ENCODE data around the gene ARL15.

ARL15 gene

GRCh38 chr5:54263447-54263846 is 46.9 kb downstream of the ARL15 start:
- H3K27me3 ChIP-seq = no peaks in the 10 kb centered on the region
- no peak overlapping the region for H3K4me3 ChIP-seq (ENCODE audit: low read depth in 1 of 2, low read length in 1 of 2)
- TF ChIP-seq, protein P1, sequence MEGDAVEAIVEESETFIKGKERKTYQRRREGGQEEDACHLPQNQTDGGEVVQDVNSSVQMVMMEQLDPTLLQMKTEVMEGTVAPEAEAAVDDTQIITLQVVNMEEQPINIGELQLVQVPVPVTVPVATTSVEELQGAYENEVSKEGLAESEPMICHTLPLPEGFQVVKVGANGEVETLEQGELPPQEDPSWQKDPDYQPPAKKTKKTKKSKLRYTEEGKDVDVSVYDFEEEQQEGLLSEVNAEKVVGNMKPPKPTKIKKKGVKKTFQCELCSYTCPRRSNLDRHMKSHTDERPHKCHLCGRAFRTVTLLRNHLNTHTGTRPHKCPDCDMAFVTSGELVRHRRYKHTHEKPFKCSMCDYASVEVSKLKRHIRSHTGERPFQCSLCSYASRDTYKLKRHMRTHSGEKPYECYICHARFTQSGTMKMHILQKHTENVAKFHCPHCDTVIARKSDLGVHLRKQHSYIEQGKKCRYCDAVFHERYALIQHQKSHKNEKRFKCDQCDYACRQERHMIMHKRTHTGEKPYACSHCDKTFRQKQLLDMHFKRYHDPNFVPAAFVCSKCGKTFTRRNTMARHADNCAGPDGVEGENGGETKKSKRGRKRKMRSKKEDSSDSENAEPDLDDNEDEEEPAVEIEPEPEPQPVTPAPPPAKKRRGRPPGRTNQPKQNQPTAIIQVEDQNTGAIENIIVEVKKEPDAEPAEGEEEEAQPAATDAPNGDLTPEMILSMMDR (IDR thresholded peaks at IDR 0.05) = no peak
- H3K36me3 ChIP-seq = no peaks in the 10 kb centered on the region
- H3K9me3 ChIP-seq = no peaks in the 10 kb centered on the region
- no peak overlapping the region for H3K27ac ChIP-seq
- no peaks in the 10 kb centered on the region for H3K4me1 ChIP-seq (ENCODE audit: control insufficient read depth in 1 of 2, insufficient read depth in 1 of 2, low read depth in 1 of 2, low read length in 1 of 2)

GRCh38 chr5:54261596-54261995 is 48.8 kb downstream of the ARL15 start:
- Histone ChIP-seq H3K4me1 (ENCODE audit: control insufficient read depth in 1 of 2, insufficient read depth in 1 of 2, low read depth in 1 of 2, low read length in 1 of 2) (no peaks in the 10 kb centered on the region), H3K9me3 (no peaks in the 10 kb centered on the region), H3K4me3 (ENCODE audit: low read depth in 1 of 2, low read length in 1 of 2) (no peak overlapping the region), H3K27me3 (no peaks in the 10 kb centered on the region), H3K27ac (no peak overlapping the region), H3K36me3 (no peaks in the 10 kb centered on the region)
- TF ChIP-seq, protein P1 (IDR thresholded peaks at IDR 0.05) = no peak

DNA sequence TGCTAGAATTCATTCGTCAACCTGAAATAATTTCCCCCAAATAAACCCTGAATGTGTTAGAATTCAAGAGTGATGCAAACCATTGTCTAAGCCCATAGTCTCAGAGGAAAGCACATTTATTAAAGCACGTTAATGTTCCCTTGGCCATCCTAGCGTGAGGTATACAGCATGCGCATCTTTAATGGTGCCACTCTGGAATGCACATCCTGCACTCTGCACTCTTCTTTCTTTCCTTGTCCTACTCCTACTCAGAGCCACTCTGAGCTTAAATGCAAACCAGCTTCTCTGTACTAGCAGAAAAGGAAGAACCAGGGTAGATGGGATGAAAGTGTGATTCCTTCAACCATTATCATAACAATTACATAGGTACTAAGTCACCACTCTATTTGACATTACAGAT is 50.4 kb downstream of the ARL15 start:
- Histone ChIP-seq H3K36me3 (no peaks in the 10 kb centered on the region), H3K4me1 (ENCODE audit: control insufficient read depth in 1 of 2, insufficient read depth in 1 of 2, low read depth in 1 of 2, low read length in 1 of 2) (no peaks in the 10 kb centered on the region), H3K9me3 (no peaks in the 10 kb centered on the region), H3K4me3 (ENCODE audit: low read depth in 1 of 2, low read length in 1 of 2) (no peak overlapping the region), H3K27ac (no peak overlapping the region), H3K27me3 (no peaks in the 10 kb centered on the region)
- TF ChIP-seq, protein P1 (IDR thresholded peaks at IDR 0.05) = no peak

GRCh38 chr5:54259090-54259489 is 51.3 kb downstream of the ARL15 start:
- TF ChIP-seq, protein P1 (IDR thresholded peaks at IDR 0.05) = no peak

DNA sequence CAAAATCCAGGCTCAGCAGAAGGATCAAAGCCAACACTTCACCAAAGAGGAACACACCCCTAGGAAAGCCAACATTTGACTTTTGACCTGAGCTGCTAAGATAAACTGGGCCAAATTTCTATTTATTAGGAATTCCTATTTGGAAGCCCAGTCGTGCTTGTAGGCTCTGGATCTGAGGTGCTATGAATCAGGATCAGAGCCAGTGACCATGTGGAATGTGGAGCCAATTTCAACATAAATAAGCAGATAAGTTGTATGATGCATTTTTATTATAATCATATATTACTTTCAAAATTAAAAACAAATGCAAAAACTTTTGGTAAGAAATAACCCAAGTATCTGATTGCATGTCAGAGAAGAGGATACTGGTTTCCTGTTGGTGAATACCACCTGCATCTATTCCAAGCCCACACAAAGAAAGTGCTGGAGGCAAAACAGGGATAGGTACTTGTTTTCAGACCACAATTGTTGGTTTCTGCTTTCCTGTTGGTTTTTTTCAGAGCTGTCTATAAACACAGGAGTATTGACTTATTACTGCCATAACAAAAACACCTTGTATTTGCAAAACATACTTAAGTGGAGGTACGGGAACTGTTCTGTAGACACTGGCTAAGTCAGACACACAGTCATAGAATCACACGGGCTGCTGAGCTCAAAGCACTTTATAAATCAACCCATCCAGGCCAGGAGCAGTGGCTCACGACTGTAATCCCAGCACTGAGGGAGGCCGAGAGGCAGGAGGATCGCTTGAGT is 52.8 kb downstream of the ARL15 start:
- Histone ChIP-seq H3K4me3 (ENCODE audit: low read depth in 1 of 2, low read length in 1 of 2) (no peak overlapping the region), H3K9me3 (no peaks in the 10 kb centered on the region), H3K36me3 (no peaks in the 10 kb centered on the region), H3K27ac (no peak overlapping the region), H3K4me1 (ENCODE audit: control insufficient read depth in 1 of 2, insufficient read depth in 1 of 2, low read depth in 1 of 2, low read length in 1 of 2) (no peaks in the 10 kb centered on the region), H3K27me3 (no peaks in the 10 kb centered on the region)
- TF ChIP-seq, protein P1 (IDR thresholded peaks at IDR 0.05) = no peak

More at GRCh38 chr5:54259090-54259489, 51.3 kb downstream of the ARL15 start:
- H3K9me3 ChIP-seq = no peaks in the 10 kb centered on the region
- no peaks in the 10 kb centered on the region for H3K36me3 ChIP-seq
- H3K27me3 ChIP-seq = no peaks in the 10 kb centered on the region
- no peak overlapping the region for H3K4me3 ChIP-seq (ENCODE audit: low read depth in 1 of 2, low read length in 1 of 2)
- no peak overlapping the region for H3K27ac ChIP-seq
- no peaks in the 10 kb centered on the region for H3K4me1 ChIP-seq (ENCODE audit: control insufficient read depth in 1 of 2, insufficient read depth in 1 of 2, low read depth in 1 of 2, low read length in 1 of 2)

All from neutrophil (primary cell).